Astrocyte (in vitro differentiated cells and primary cell): ENCODE data around the gene TBATA. TPM values are rescaled to one million over a fixed set of nuclear protein-coding genes. Genes with fewer than 3 reads are reported as not detected.

Experiments used
- DNase-seq: peaks from one replicate; pipeline ENCODE4 v3.0.0-alpha.2; 2010; ENCODE audit warnings: low read depth
- FAIRE-seq: peaks from 2 replicates; lab custom pipeline; 2011; peaks lifted over from hg19 to GRCh38; lab: Jason Lieb, UNC
- H2AFZ ChIP-seq: 2 replicates; pipeline ENCODE4 v1.6.0; 2012; ENCODE audit warnings: low read depth, low read length, inconsistent platforms
- H3K27ac ChIP-seq: 2 replicates; pipeline ENCODE4 v1.5.1; 2011; ENCODE audit warnings: low read depth, low read length, inconsistent platforms
- H3K27me3 ChIP-seq: 2 replicates; pipeline ENCODE4 v1.6.0; 2011; ENCODE audit warnings: low read length, inconsistent platforms; ENCODE audit not compliant: insufficient read depth
- H3K36me3 ChIP-seq: 2 replicates; pipeline ENCODE4 v1.5.1; 2011; ENCODE audit warnings: low read length, inconsistent platforms; ENCODE audit not compliant: insufficient read depth
- H3K4me1 ChIP-seq: 2 replicates; pipeline ENCODE4 v1.5.1; 2011; ENCODE audit warnings: low read length, inconsistent platforms; ENCODE audit not compliant: insufficient read depth
- H3K4me2 ChIP-seq: 2 replicates; pipeline ENCODE4 v1.6.0; 2012; ENCODE audit warnings: low read length, inconsistent platforms
- H3K4me3 ChIP-seq: 2 replicates; pipeline ENCODE4 v1.5.1; 2011; ENCODE audit warnings: low read depth, mild to moderate bottlenecking, low read length, inconsistent platforms; ENCODE audit not compliant: insufficient read depth
- H3K79me2 ChIP-seq: 2 replicates; pipeline ENCODE4 v1.6.0; 2012; ENCODE audit warnings: mild to moderate bottlenecking, low read length, inconsistent platforms; ENCODE audit not compliant: insufficient read depth
- H3K9ac ChIP-seq: 2 replicates; pipeline ENCODE4 v1.6.0; 2012; ENCODE audit warnings: mild to moderate bottlenecking, low read length, inconsistent platforms
- H3K9me3 ChIP-seq: 2 replicates; pipeline ENCODE4 v1.5.1; 2012; ENCODE audit warnings: low read depth, mild to moderate bottlenecking, low read length, inconsistent platforms; ENCODE audit not compliant: insufficient read depth
- H4K20me1 ChIP-seq: 2 replicates; pipeline ENCODE4 v1.6.0; 2012; ENCODE audit warnings: low read length, inconsistent platforms; ENCODE audit not compliant: insufficient read depth
- H3K27ac Mint-ChIP-seq: one replicate; pipeline ENCODE4 v1.8.0; 2021; ENCODE audit warnings: mild to moderate bottlenecking, mixed read lengths; ENCODE audit not compliant: unreplicated experiment
- H3K27me3 Mint-ChIP-seq: one replicate; pipeline ENCODE4 v1.8.0; 2021; ENCODE audit warnings: low read depth, mixed read lengths; ENCODE audit not compliant: unreplicated experiment
- H3K36me3 Mint-ChIP-seq: one replicate; pipeline ENCODE4 v1.8.0; 2021; ENCODE audit warnings: low read depth, mixed read lengths; ENCODE audit not compliant: unreplicated experiment
- H3K4me1 Mint-ChIP-seq: one replicate; pipeline ENCODE4 v1.8.0; 2021; ENCODE audit warnings: low read depth, mixed read lengths; ENCODE audit not compliant: unreplicated experiment
- H3K4me3 Mint-ChIP-seq: one replicate; pipeline ENCODE4 v1.8.0; 2021; ENCODE audit warnings: mild to moderate bottlenecking, moderate library complexity, mixed read lengths; ENCODE audit not compliant: unreplicated experiment
- H3K9me3 Mint-ChIP-seq: one replicate; pipeline ENCODE4 v1.8.0; 2021; ENCODE audit warnings: mild to moderate bottlenecking, mixed read lengths; ENCODE audit not compliant: unreplicated experiment
- CTCF ChIP-seq: IDR thresholded peaks from 2 replicates; pipeline ENCODE4 v1.5.1; 2011; ENCODE audit warnings: low read depth, mild to moderate bottlenecking, inconsistent platforms, low read length, moderate library complexity; ENCODE audit not compliant: insufficient read depth
- EZH2 ChIP-seq: IDR thresholded peaks from 2 replicates; pipeline ENCODE4 v1.6.1; 2012; ENCODE audit warnings: mild to moderate bottlenecking, low read length, inconsistent platforms; ENCODE audit not compliant: insufficient read depth
- total RNA-seq: library from RNA; stranded (reverse); gene quantifications from 2 replicates; pipeline ENCODE4 v1.2.1, GENCODE V29; 2021

Gene TBATA
- total RNA-seq, 1 donor from 2014 or later = not detected

GRCh38 chr10:70762441-70763175, 22.6 kb downstream of the TBATA start:
- no peaks in the 10 kb centered on the region for H3K36me3 ChIP-seq
- H3K36me3 Mint-ChIP-seq = peaks cover 6% of the 10 kb centered on the region
- no peaks in the 10 kb centered on the region for H3K27me3 ChIP-seq
- no peaks in the 10 kb centered on the region for H3K79me2 ChIP-seq
- no peaks in the 10 kb centered on the region for H3K4me1 ChIP-seq
- H3K4me1 Mint-ChIP-seq = peaks cover 8% of the 10 kb centered on the region
- peaks cover 3% of the 10 kb centered on the region for H3K9me3 ChIP-seq
- no peak overlapping the region for H3K4me3 Mint-ChIP-seq
- peak overlapping the region; percentile 50 for H3K27ac Mint-ChIP-seq
- H3K9me3 Mint-ChIP-seq = peaks cover 13% of the 10 kb centered on the region
- no peak for FAIRE-seq
- H3K27ac ChIP-seq = no peak overlapping the region
- H2AFZ ChIP-seq = no peak overlapping the region
- no peak overlapping the region for H3K4me3 ChIP-seq
- no peaks in the 10 kb centered on the region for H4K20me1 ChIP-seq
- TF ChIP-seq CTCF (no peak), EZH2 (no peak)
- peaks cover 10% of the 10 kb centered on the region for H3K27me3 Mint-ChIP-seq
- no peak for DNase-seq
- H3K9ac ChIP-seq = no peak overlapping the region
- no peak overlapping the region for H3K4me2 ChIP-seq

GRCh38 chr10:70761727-70762350, 23.3 kb downstream of the TBATA start:
- Histone ChIP-seq H3K27me3 (no peaks in the 10 kb centered on the region), H3K36me3 (no peaks in the 10 kb centered on the region), H2AFZ (no peak overlapping the region), H3K9me3 (peaks cover 3% of the 10 kb centered on the region), H3K27ac (no peak overlapping the region), H3K79me2 (no peaks in the 10 kb centered on the region), H3K4me1 (peaks cover 1% of the 10 kb centered on the region), H3K4me2 (no peak overlapping the region), H4K20me1 (no peaks in the 10 kb centered on the region), H3K4me3 (no peak overlapping the region), H3K9ac (no peak overlapping the region)
- no peak overlapping the region for H3K27ac Mint-ChIP-seq
- peaks cover 9% of the 10 kb centered on the region for H3K36me3 Mint-ChIP-seq
- DNase-seq (no peak), FAIRE-seq (no peak)
- TF ChIP-seq EZH2 = no peak
- no peak for TF ChIP-seq CTCF
- H3K4me1 Mint-ChIP-seq = peaks cover 11% of the 10 kb centered on the region
- H3K4me3 Mint-ChIP-seq = no peak overlapping the region
- peaks cover 13% of the 10 kb centered on the region for H3K9me3 Mint-ChIP-seq
- peaks cover 9% of the 10 kb centered on the region for H3K27me3 Mint-ChIP-seq

GRCh38 chr10:70761031-70761601, 24.1 kb downstream of the TBATA start:
- H3K79me2 ChIP-seq = no peaks in the 10 kb centered on the region
- H3K4me2 ChIP-seq = no peak overlapping the region
- H3K27me3 ChIP-seq = no peaks in the 10 kb centered on the region
- no peak overlapping the region for H2AFZ ChIP-seq
- no peak overlapping the region for H3K4me3 Mint-ChIP-seq
- no peak overlapping the region for H3K27ac Mint-ChIP-seq
- DNase-seq (no peak), FAIRE-seq (no peak)
- peaks cover 7% of the 10 kb centered on the region for H3K4me1 ChIP-seq
- no peak overlapping the region for H3K9ac ChIP-seq
- peaks cover 9% of the 10 kb centered on the region for H3K36me3 Mint-ChIP-seq
- H3K27me3 Mint-ChIP-seq = peaks cover 7% of the 10 kb centered on the region
- H3K27ac ChIP-seq = no peak overlapping the region
- no peaks in the 10 kb centered on the region for H3K36me3 ChIP-seq
- H3K4me3 ChIP-seq = no peak overlapping the region
- peaks cover 7% of the 10 kb centered on the region for H3K9me3 Mint-ChIP-seq
- TF ChIP-seq CTCF = peak; percentile 8
- no peak for TF ChIP-seq EZH2
- no peaks in the 10 kb centered on the region for H4K20me1 ChIP-seq
- peaks cover 3% of the 10 kb centered on the region for H3K9me3 ChIP-seq
- peaks cover 17% of the 10 kb centered on the region for H3K4me1 Mint-ChIP-seq
